ENCODE results near the gene TNFRSF25. TPM values are rescaled to one million over a fixed set of nuclear protein-coding genes. Genes with fewer than 3 reads are reported as not detected.
"Not testable (repeated sequence)": the region's sequence is repeated elsewhere in the genome, so short reads cannot be mapped to it uniquely, and the experiment has no call there.

The TNFRSF25 gene
- total RNA-seq, 1 experiment from 2014 or later: 0.81 TPM

- DNase-seq (ENCODE audit: low spot score): no peak
These were observed 30.4 kb downstream of the TNFRSF25 start for GRCh38 chr1:6435547-6435946.

- DNase-seq (ENCODE audit: low spot score): no peak
These were observed 30.8 kb downstream of the TNFRSF25 start for GRCh38 chr1:6435129-6435528.

- no peak for DNase-seq (ENCODE audit: low spot score)
These were observed 31.8 kb downstream of the TNFRSF25 start for GRCh38 chr1:6434186-6434585.

- not testable (repeated sequence) for DNase-seq (ENCODE audit: low spot score)
These were observed 34.1 kb downstream of the TNFRSF25 start for GRCh38 chr1:6431645-6432579.

GRCh38 chr1:6429660-6430411 is 36.1 kb downstream of the TNFRSF25 start:
- not testable (repeated sequence) for DNase-seq (ENCODE audit: low spot score)

- DNase-seq (ENCODE audit: low spot score): not testable (repeated sequence)
These were observed 37.5 kb downstream of the TNFRSF25 start for GRCh38 chr1:6428453-6428852.

- DNase-seq (ENCODE audit: low spot score): no peak
These were observed 38.3 kb downstream of the TNFRSF25 start for GRCh38 chr1:6427441-6428390.

- DNase-seq (ENCODE audit: low spot score): no peak
These were observed 39.0 kb downstream of the TNFRSF25 start for GRCh38 chr1:6426972-6427350.

- no peak for DNase-seq (ENCODE audit: low spot score)
These were observed 39.5 kb downstream of the TNFRSF25 start for GRCh38 chr1:6426277-6426971.

GRCh38 chr1:6425658-6426057 is 40.3 kb downstream of the TNFRSF25 start:
- no peak for DNase-seq (ENCODE audit: low spot score)

- DNase-seq (ENCODE audit: low spot score): no peak
These were observed 41.1 kb downstream of the TNFRSF25 start, which contains the start of gene ESPN for GRCh38 chr1:6424619-6425593. TSS of gene ESPN (plus strand) at chr1:6424776. CDS start at chr1:6424956, 180 bp downstream.

GRCh38 chr1:6424000-6424565 is 41.9 kb downstream of the TNFRSF25 start:
- DNase-seq (ENCODE audit: low spot score): no peak

- no peak for DNase-seq (ENCODE audit: low spot score)
These were observed 42.5 kb downstream of the TNFRSF25 start for GRCh38 chr1:6423321-6423999.

GRCh38 chr1:6421266-6421665 is 44.7 kb downstream of the TNFRSF25 start:
- DNase-seq (ENCODE audit: low spot score): no peak

GRCh38 chr1:6420454-6421042 is 45.4 kb downstream of the TNFRSF25 start:
- DNase-seq (ENCODE audit: low spot score): no peak

- DNase-seq (ENCODE audit: low spot score): no peak
These were observed 46.0 kb downstream of the TNFRSF25 start, which contains the start of gene HES2 for GRCh38 chr1:6419804-6420453. TSS of gene HES2 (minus strand) at chr1:6419919. CDS start at chr1:6419820, 99 bp downstream.

- no peak for DNase-seq (ENCODE audit: low spot score)
These were observed 46.6 kb downstream of the TNFRSF25 start for GRCh38 chr1:6419397-6419803.

Measured in H4 (cell line).